ENCODE measurements around the gene C10orf90.
"Not testable (repeated sequence)": the region's sequence is repeated elsewhere in the genome, so short reads cannot be mapped to it uniquely, and the experiment has no call there.

Gene C10orf90

GRCh38 chr10:126394948-126395347 lies 275.5 kb downstream of the C10orf90 start:
- H3K4me3 Mint-ChIP-seq, result no peak overlapping the region

GRCh38 chr10:126393076-126393475 lies 277.4 kb downstream of the C10orf90 start:
- H3K36me3 Mint-ChIP-seq (ENCODE audit: low read depth), result no peaks in the 10 kb centered on the region
- intact Hi-C loops (cut with micrococcal nuclease), result no loop called here
- H3K27me3 Mint-ChIP-seq, result peaks cover 28% of the 10 kb centered on the region
- no peak overlapping the region for H3K4me3 Mint-ChIP-seq
- H3K9me3 Mint-ChIP-seq, result no peaks in the 10 kb centered on the region
- H3K4me1 Mint-ChIP-seq (ENCODE audit: low read depth), result no peaks in the 10 kb centered on the region
- no peak overlapping the region for H3K27ac Mint-ChIP-seq

More at GRCh38 chr10:126394948-126395347, 275.5 kb downstream of the C10orf90 start:
- no peaks in the 10 kb centered on the region for H3K9me3 Mint-ChIP-seq
- H3K27me3 Mint-ChIP-seq, result peaks cover 13% of the 10 kb centered on the region
- H3K27ac Mint-ChIP-seq, result no peak overlapping the region
- no peaks in the 10 kb centered on the region for H3K36me3 Mint-ChIP-seq (ENCODE audit: low read depth)
- no peaks in the 10 kb centered on the region for H3K4me1 Mint-ChIP-seq (ENCODE audit: low read depth)
- intact Hi-C loops (cut with micrococcal nuclease), result no loop called here

GRCh38 chr10:126392469-126392868 lies 278.0 kb downstream of the C10orf90 start:
- H3K4me1 Mint-ChIP-seq (ENCODE audit: low read depth), result peaks cover under 1% of the 10 kb centered on the region
- H3K27ac Mint-ChIP-seq, result no peak overlapping the region
- H3K4me3 Mint-ChIP-seq, result no peak overlapping the region
- no peaks in the 10 kb centered on the region for H3K36me3 Mint-ChIP-seq (ENCODE audit: low read depth)
- intact Hi-C loops (cut with micrococcal nuclease), result no loop called here
- H3K9me3 Mint-ChIP-seq, result no peaks in the 10 kb centered on the region
- peaks cover 31% of the 10 kb centered on the region for H3K27me3 Mint-ChIP-seq

GRCh38 chr10:126392068-126392467 lies 278.4 kb downstream of the C10orf90 start:
- Mint-ChIP-seq H3K36me3 (ENCODE audit: low read depth) (no peaks in the 10 kb centered on the region), H3K27ac (no peak overlapping the region), H3K4me1 (ENCODE audit: low read depth) (peaks cover 5% of the 10 kb centered on the region), H3K27me3 (peaks cover 35% of the 10 kb centered on the region), H3K4me3 (no peak overlapping the region), H3K9me3 (no peaks in the 10 kb centered on the region)
- intact Hi-C loops (cut with micrococcal nuclease), result no loop called here

- Mint-ChIP-seq H3K36me3 (ENCODE audit: low read depth) (no peaks in the 10 kb centered on the region), H3K9me3 (no peaks in the 10 kb centered on the region), H3K4me3 (no peak overlapping the region), H3K27ac (no peak overlapping the region), H3K27me3 (peaks cover 42% of the 10 kb centered on the region), H3K4me1 (ENCODE audit: low read depth) (peaks cover 8% of the 10 kb centered on the region)
- intact Hi-C loops (cut with micrococcal nuclease), result no loop called here
These were observed 279.2 kb downstream of the C10orf90 start for GRCh38 chr10:126391192-126391885.

GRCh38 chr10:126390324-126390723 lies 280.2 kb downstream of the C10orf90 start:
- intact Hi-C loops (cut with micrococcal nuclease), result no loop called here
- Mint-ChIP-seq H3K9me3 (no peaks in the 10 kb centered on the region), H3K4me1 (ENCODE audit: low read depth) (peaks cover 8% of the 10 kb centered on the region), H3K27me3 (peaks cover 52% of the 10 kb centered on the region), H3K4me3 (no peak overlapping the region), H3K27ac (no peak overlapping the region), H3K36me3 (ENCODE audit: low read depth) (no peaks in the 10 kb centered on the region)

- no peaks in the 10 kb centered on the region for H3K9me3 Mint-ChIP-seq
- peaks cover 53% of the 10 kb centered on the region for H3K27me3 Mint-ChIP-seq
- H3K36me3 Mint-ChIP-seq (ENCODE audit: low read depth), result no peaks in the 10 kb centered on the region
- H3K27ac Mint-ChIP-seq, result peak within 1 kb of the TSS; percentile 56
- intact Hi-C loops (cut with micrococcal nuclease), result loop anchor here (1.0 kb wide), 1 partner anchor 406 kb away; no protein-coding TSS in a partner anchor
- H3K4me1 Mint-ChIP-seq (ENCODE audit: low read depth), result peaks cover 8% of the 10 kb centered on the region
- peak within 1 kb of the TSS; percentile 68 for H3K4me3 Mint-ChIP-seq
These were observed 282.3 kb downstream of the C10orf90 start, which contains the start of gene ADAM12 for GRCh38 chr10:126387931-126388911. TSS of gene ADAM12 (minus strand) at chr10:126388477. CDS start at chr10:126388145, 332 bp downstream.

GRCh38 chr10:126387041-126387921 lies 283.2 kb downstream of the C10orf90 start:
- H3K27ac Mint-ChIP-seq, result peak overlapping the region; percentile 56
- peak overlapping the region; percentile 68 for H3K4me3 Mint-ChIP-seq

GRCh38 chr10:126384269-126384873 lies 286.1 kb downstream of the C10orf90 start:
- peaks cover 8% of the 10 kb centered on the region for H3K4me1 Mint-ChIP-seq (ENCODE audit: low read depth)
- intact Hi-C loops (cut with micrococcal nuclease), result no loop called here
- H3K9me3 Mint-ChIP-seq, result no peaks in the 10 kb centered on the region
- no peak overlapping the region for H3K4me3 Mint-ChIP-seq
- no peaks in the 10 kb centered on the region for H3K36me3 Mint-ChIP-seq (ENCODE audit: low read depth)
- H3K27ac Mint-ChIP-seq, result no peak overlapping the region
- H3K27me3 Mint-ChIP-seq, result peaks cover 37% of the 10 kb centered on the region

More at GRCh38 chr10:126387041-126387921, 283.2 kb downstream of the C10orf90 start:
- intact Hi-C loops (cut with micrococcal nuclease), result loop anchor here (1.0 kb wide), 1 partner anchor 405 kb away; no protein-coding TSS in a partner anchor
- H3K4me1 Mint-ChIP-seq (ENCODE audit: low read depth), result peaks cover 8% of the 10 kb centered on the region
- H3K27me3 Mint-ChIP-seq, result peaks cover 52% of the 10 kb centered on the region
- no peaks in the 10 kb centered on the region for H3K9me3 Mint-ChIP-seq
- H3K36me3 Mint-ChIP-seq (ENCODE audit: low read depth), result no peaks in the 10 kb centered on the region

GRCh38 chr10:126380352-126381076 lies 290.0 kb downstream of the C10orf90 start:
- intact Hi-C loops (cut with micrococcal nuclease), result no loop called here
- Mint-ChIP-seq H3K9me3 (no peaks in the 10 kb centered on the region), H3K27me3 (peaks cover 3% of the 10 kb centered on the region), H3K4me3 (no peak overlapping the region), H3K36me3 (ENCODE audit: low read depth) (no peaks in the 10 kb centered on the region), H3K27ac (no peak overlapping the region), H3K4me1 (ENCODE audit: low read depth) (no peaks in the 10 kb centered on the region)

GRCh38 chr10:126379166-126379565 lies 291.3 kb downstream of the C10orf90 start:
- H3K4me1 Mint-ChIP-seq (ENCODE audit: low read depth); H3K27ac Mint-ChIP-seq; intact Hi-C loops (cut with micrococcal nuclease); H3K27me3 Mint-ChIP-seq; H3K36me3 Mint-ChIP-seq (ENCODE audit: low read depth); H3K4me3 Mint-ChIP-seq; H3K9me3 Mint-ChIP-seq: not testable (repeated sequence)

GRCh38 chr10:126376956-126377355 lies 293.5 kb downstream of the C10orf90 start:
- H3K27me3 Mint-ChIP-seq, result no peaks in the 10 kb centered on the region
- H3K4me1 Mint-ChIP-seq (ENCODE audit: low read depth), result no peaks in the 10 kb centered on the region
- H3K4me3 Mint-ChIP-seq, result no peak overlapping the region
- peaks cover 8% of the 10 kb centered on the region for H3K9me3 Mint-ChIP-seq
- intact Hi-C loops (cut with micrococcal nuclease), result no loop called here
- no peak overlapping the region for H3K27ac Mint-ChIP-seq
- H3K36me3 Mint-ChIP-seq (ENCODE audit: low read depth), result no peaks in the 10 kb centered on the region
